Endothelial cell of umbilical vein (primary cell): ENCODE measurements around the gene OR2M3. TPM values are rescaled to one million over a fixed set of nuclear protein-coding genes. Genes with fewer than 3 reads are reported as not detected.

Experiments
- BruUV-seq: library from RNA; stranded (reverse); fragments of 400-500 nt; replicated peaks from 2 replicates; lab custom pipeline; 2021; lab: Mats Ljungman, UMichigan
- CTCF ChIA-PET: fragments of 300-600, 350-600 bp; sonication (Branson Sonifier 250); formaldehyde crosslinking; loops from one replicate; lab custom pipeline; 2021; ENCODE audit warnings: antibody characterized with exemption, inconsistent platforms; lab: Charles Lee
- POLR2A ChIA-PET: fragments of 300-600, 350-600 bp; sonication (Branson Sonifier 250); formaldehyde crosslinking; loops from one replicate; lab custom pipeline; 2021; ENCODE audit warnings: antibody characterized with exemption, inconsistent platforms; lab: Charles Lee
- DNase-seq: peaks from one replicate; pipeline ENCODE4 v3.0.0-alpha.2; 2011; ENCODE audit warnings: low read depth, low spot score
- FAIRE-seq: peaks from 2 replicates; lab custom pipeline; 2011; peaks lifted over from hg19 to GRCh38; lab: Jason Lieb, UNC
- H2AFZ ChIP-seq: 2 replicates; pipeline ENCODE4 v1.6.0; 2012; ENCODE audit warnings: low read depth, low read length, control low read depth, inconsistent platforms
- H3K27ac ChIP-seq: 2 replicates; pipeline ENCODE4 v1.5.1; 2011; ENCODE audit warnings: low read depth, mild to moderate bottlenecking, control low read depth, low read length, moderate library complexity; ENCODE audit not compliant: insufficient read depth
- H3K27me3 ChIP-seq, 2 experiments: 2 replicates each; pipeline versions ENCODE4 v1.6.0 to v1.6.1; 2011; ENCODE audit warnings: low read length in 2 of 2, mixed read lengths in 1 of 2; ENCODE audit not compliant: control insufficient read depth in 2 of 2, insufficient read depth in 2 of 2
- H3K36me3 ChIP-seq, 2 experiments: 2 replicates in 1 of 2; 3 replicates in 1 of 2; pipeline ENCODE4 v1.5.1; 2011; ENCODE audit warnings: low read length in 2 of 2, mild to moderate bottlenecking in 1 of 2, moderate library complexity in 1 of 2; ENCODE audit not compliant: control insufficient read depth in 2 of 2, insufficient read depth in 2 of 2; ENCODE audit errors: extremely low read depth in 1 of 2
- H3K4me1 ChIP-seq: 3 replicates; pipeline ENCODE4 v1.5.1; 2011; ENCODE audit warnings: mild to moderate bottlenecking, low read length; ENCODE audit not compliant: control insufficient read depth, insufficient read depth; ENCODE audit errors: extremely low read depth
- H3K4me2 ChIP-seq: 2 replicates; pipeline ENCODE4 v1.6.1; 2011; ENCODE audit warnings: low read length, control low read depth, mixed read lengths; ENCODE audit not compliant: insufficient read depth
- H3K4me3 ChIP-seq, 3 experiments: fragments of 200-600 bp in 1 of 3; sonication (generic), shearing (Covaris generic) in 1 of 3; replicated peaks in 1 of 3; 2 replicates each; pipeline ENCODE4 v1.5.1; 2011 to 2016; ENCODE audit warnings: control low read depth in 3 of 3, low read length in 3 of 3, mild to moderate bottlenecking in 2 of 3, inconsistent platforms in 1 of 3, low read depth in 1 of 3, moderate library complexity in 1 of 3; ENCODE audit not compliant: insufficient read depth in 1 of 3
- H3K79me2 ChIP-seq: 2 replicates; pipeline ENCODE4 v1.6.0; 2012; ENCODE audit warnings: low read length, inconsistent platforms; ENCODE audit not compliant: control insufficient read depth, insufficient read depth
- H3K9ac ChIP-seq: replicated peaks from 2 replicates; pipeline ENCODE3; 2011; ENCODE audit warnings: low read length, control low read depth; ENCODE audit not compliant: insufficient read depth; ENCODE audit errors: extremely low read depth
- H3K9me1 ChIP-seq: replicated peaks from 3 replicates; pipeline ENCODE4 v1.6.0; 2011; ENCODE audit warnings: mild to moderate bottlenecking, low read length; ENCODE audit not compliant: control insufficient read depth, insufficient read depth; ENCODE audit errors: extremely low read depth
- H3K9me3 ChIP-seq: replicated peaks from 2 replicates; pipeline ENCODE4 v1.5.1; 2012; ENCODE audit warnings: low read length, inconsistent platforms; ENCODE audit not compliant: control insufficient read depth, insufficient read depth
- H4K20me1 ChIP-seq: replicated peaks from 2 replicates; pipeline ENCODE3; 2011; ENCODE audit warnings: mild to moderate bottlenecking, low read length; ENCODE audit not compliant: control insufficient read depth, insufficient read depth; ENCODE audit errors: extremely low read depth
- CTCF ChIP-seq, 2 donors: IDR thresholded peaks; 1 replicate in 1 of 2; 2 replicates in 1 of 2; pipeline ENCODE4 v1.5.1; 2011; ENCODE audit warnings: low read length in 2 of 2, mild to moderate bottlenecking in 2 of 2, moderate library complexity in 2 of 2, control low read depth in 1 of 2, inconsistent platforms in 1 of 2, low read depth in 1 of 2; ENCODE audit not compliant: insufficient read depth in 1 of 2; ENCODE audit errors: extremely low read depth in 1 of 2
- EZH2 ChIP-seq: IDR thresholded peaks from 2 replicates; pipeline ENCODE4 v1.6.1; 2012; ENCODE audit warnings: borderline replicate concordance, low read depth, mild to moderate bottlenecking, moderate library complexity, low read length, inconsistent platforms; ENCODE audit not compliant: severe bottlenecking
- GATA2 ChIP-seq: IDR thresholded peaks from 2 replicates; pipeline ENCODE4 v1.7.0; 2011; ENCODE audit warnings: low read depth, mild to moderate bottlenecking, moderate library complexity, mixed read lengths, low read length; ENCODE audit not compliant: insufficient read length, insufficient read depth
- JUN ChIP-seq: IDR thresholded peaks from 2 replicates; pipeline ENCODE4 v1.6.1; 2011; ENCODE audit warnings: borderline replicate concordance, low read depth; ENCODE audit not compliant: insufficient read length, insufficient read depth
- POLR2A ChIP-seq: IDR thresholded peaks from 2 replicates; pipeline ENCODE4 v1.6.1; 2012; ENCODE audit warnings: low read depth, mild to moderate bottlenecking, control low read depth, low read length
- dilution Hi-C: fragments of 300-500 bp; cut with MboI; formaldehyde crosslinking; loops from one replicate; pipeline ENCODE4 v1.15.0; 2019; ENCODE audit warnings: low sequenced_read_pairs; ENCODE audit not compliant: extremely low pct_ligation_motif_present
- intact Hi-C: fragments of 100-400 bp; cut with micrococcal nuclease; formaldehyde crosslinking; loops from one replicate; pipeline ENCODE4 v1.10.0; 2022
- polyA plus RNA-seq, 4 experiments: library from polyadenylated mRNA; depleted of rRNA in 3 of 4; stranded (reverse) in 3 of 4; unstranded in 1 of 4; fragments of >200 nt; gene quantifications; 2 replicates each; pipeline versions ENCODE4 v1.2.1 to v1.2.3, GENCODE V29; 2011 to 2012; ENCODE audit warnings: missing spikeins in 1 of 4
- total RNA-seq: library from RNA; stranded (reverse); gene quantifications from 2 replicates; pipeline ENCODE4 v1.2.3, GENCODE V29; 2021
- TF ChIP-seq, protein P1 (sequence below): IDR thresholded peaks from 2 replicates; pipeline ENCODE4 v1.6.1; 2011; ENCODE audit not compliant: insufficient read depth, insufficient read length

OR2M3 gene
- total and polyA plus RNA-seq, 2 donors (not counting 3 experiments of a cell fraction or from before 2014, with no cell fraction given): not detected

DNA sequence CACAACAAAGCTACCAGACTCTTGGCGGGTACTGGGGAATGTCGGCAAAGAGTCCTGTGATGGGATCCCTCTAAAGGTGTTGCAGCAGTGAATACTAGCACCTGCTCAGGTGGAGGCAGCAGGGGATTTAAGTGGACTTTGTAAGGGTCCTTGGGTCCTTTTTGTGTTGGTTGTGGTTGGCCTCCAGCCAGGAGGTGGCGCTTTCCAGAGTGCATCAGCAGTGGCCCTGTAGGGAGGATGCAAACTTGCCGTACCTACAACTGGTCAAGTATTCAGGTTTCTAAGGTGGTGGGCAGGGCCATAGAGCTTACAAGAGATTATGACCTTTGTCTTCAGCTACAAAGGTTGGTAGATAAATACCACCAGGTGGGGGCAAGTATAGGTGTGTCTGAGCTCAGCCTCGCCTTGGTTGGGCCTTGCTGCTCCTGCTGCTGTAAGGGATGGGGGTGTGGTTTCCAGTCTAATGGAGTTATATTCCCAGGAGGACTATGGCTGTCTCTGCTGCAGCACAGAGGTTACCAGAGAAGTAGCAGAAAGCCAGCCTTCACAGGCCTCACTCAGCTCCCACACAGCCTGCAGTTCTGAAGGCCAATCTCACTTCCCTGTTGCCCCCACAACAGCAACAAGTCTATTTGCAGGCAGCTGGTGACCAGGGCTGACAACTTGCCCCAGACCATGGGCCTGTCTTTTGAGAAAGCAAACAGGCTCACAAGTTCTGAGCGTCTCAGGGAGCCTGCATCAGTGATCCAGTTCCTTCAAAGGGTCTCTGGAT lies 44.8 kb upstream of the OR2M3 start:
- peaks cover 2% of the 10 kb centered on the region for H3K9me3 ChIP-seq
- H3K4me2 ChIP-seq: no peak overlapping the region
- intact Hi-C loops (no loop called here), dilution Hi-C loops (no loop called here)
- no peak overlapping the region for H3K4me3 ChIP-seq
- no peaks in the 10 kb centered on the region for H3K4me1 ChIP-seq
- CTCF ChIA-PET: no interaction called here
- POLR2A ChIA-PET: no interaction called here
- no peak for TF ChIP-seq GATA2
- TF ChIP-seq, protein P1, sequence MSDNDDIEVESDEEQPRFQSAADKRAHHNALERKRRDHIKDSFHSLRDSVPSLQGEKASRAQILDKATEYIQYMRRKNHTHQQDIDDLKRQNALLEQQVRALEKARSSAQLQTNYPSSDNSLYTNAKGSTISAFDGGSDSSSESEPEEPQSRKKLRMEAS: no peak
- TF ChIP-seq JUN: no peak
- no peak for TF ChIP-seq EZH2
- no peak for TF ChIP-seq POLR2A
- TF ChIP-seq CTCF (IDR thresholded peaks at IDR 0.05; ENCODE audit: extremely low read depth in 1 of 2, insufficient read depth in 1 of 2, low read depth in 1 of 2, low read length in 2 of 2): no peak
- no peak overlapping the region for H3K9ac ChIP-seq
- H2AFZ ChIP-seq: no peak overlapping the region
- H3K36me3 ChIP-seq: no peaks in the 10 kb centered on the region
- H3K27me3 ChIP-seq: no peaks in the 10 kb centered on the region
- no peaks in the 10 kb centered on the region for H3K9me1 ChIP-seq
- no peaks in the 10 kb centered on the region for H4K20me1 ChIP-seq
- FAIRE-seq (no peak), DNase-seq (no peak)
- BruUV-seq: no TSS peak
- H3K79me2 ChIP-seq: no peaks in the 10 kb centered on the region
- H3K27ac ChIP-seq: no peak overlapping the region
